CD1c-positive myeloid dendritic cell (primary cell): ENCODE results near the gene SPATC1L.
A peak's percentile ranks its signal among the peaks of the same experiment; 100 is the strongest.

ENCODE experiments used
- DNase-seq: peaks from one replicate; pipeline ENCODE4 v3.0.0-alpha.2; 2016; ENCODE audit errors: extremely low spot score

The SPATC1L gene

GRCh38 chr21:46161633-46162592, 22.3 kb downstream of the SPATC1L start:
- DNase-seq, result no peak

- DNase-seq, result no peak
These were observed 23.2 kb downstream of the SPATC1L start for GRCh38 chr21:46160907-46161632.

GRCh38 chr21:46160657-46160906, 23.7 kb downstream of the SPATC1L start:
- no peak for DNase-seq

GRCh38 chr21:46159841-46160656, 24.2 kb downstream of the SPATC1L start:
- no peak for DNase-seq

GRCh38 chr21:46159390-46159789, 24.9 kb downstream of the SPATC1L start:
- no peak for DNase-seq

GRCh38 chr21:46158666-46159300, 25.5 kb downstream of the SPATC1L start:
- DNase-seq, result no peak

- no peak for DNase-seq
These were observed 26.2 kb downstream of the SPATC1L start for GRCh38 chr21:46157987-46158451.

- no peak for DNase-seq
These were observed 26.8 kb downstream of the SPATC1L start for GRCh38 chr21:46157396-46157986.

GRCh38 chr21:46156678-46157077, 27.6 kb downstream of the SPATC1L start:
- DNase-seq, result no peak

GRCh38 chr21:46156378-46156645, 27.9 kb downstream of the SPATC1L start:
- DNase-seq, result no peak

GRCh38 chr21:46155514-46156377, 28.5 kb downstream of the SPATC1L start, which contains the start of gene FTCD:
TSS of gene FTCD (minus strand) at chr21:46155579. CDS start at chr21:46155523, 56 bp downstream.
- DNase-seq, result no peak

GRCh38 chr21:46154955-46155513, 29.2 kb downstream of the SPATC1L start:
- no peak for DNase-seq

- DNase-seq, result no peak
These were observed 29.9 kb downstream of the SPATC1L start for GRCh38 chr21:46154155-46154954.

- peak; percentile 39 for DNase-seq
These were observed 30.8 kb downstream of the SPATC1L start for GRCh38 chr21:46153247-46154154.

GRCh38 chr21:46152927-46153246, 31.4 kb downstream of the SPATC1L start:
- DNase-seq, result no peak

GRCh38 chr21:46151989-46152926, 32.0 kb downstream of the SPATC1L start:
- no peak for DNase-seq
